Measurements from ENCODE around the gene RAB1A.
A peak's percentile ranks its signal among the peaks of the same experiment; 100 is the strongest.
"Not testable (repeated sequence)": the region's sequence is repeated elsewhere in the genome, so short reads cannot be mapped to it uniquely, and the experiment has no call there.

The RAB1A gene

GRCh38 chr2:65158557-65158956 is 28.7 kb upstream of the RAB1A start:
- no peak for TF ChIP-seq CTCF (IDR thresholded peaks at IDR 0.05; ENCODE audit: low read depth, low read length, missing control alignments)
- Histone ChIP-seq H3K27me3 (replicated peaks) (no peaks in the 10 kb centered on the region), H3K27ac (no peak overlapping the region), H3K4me3 (ENCODE audit: low read depth, low read length) (no peak overlapping the region), H3K36me3 (replicated peaks) (no peaks in the 10 kb centered on the region)
- in situ Hi-C loops (cut with HindIII; ENCODE audit: low pct_ligation_motif_present, low sequenced_read_pairs): no loop called here
- DNase-seq: no peak

GRCh38 chr2:65157856-65158255 is 27.9 kb upstream of the RAB1A start:
- in situ Hi-C loops (cut with HindIII; ENCODE audit: low pct_ligation_motif_present, low sequenced_read_pairs); H3K27me3 ChIP-seq (replicated peaks); H3K4me3 ChIP-seq (ENCODE audit: low read depth, low read length); H3K27ac ChIP-seq; H3K36me3 ChIP-seq (replicated peaks): not testable (repeated sequence)
- DNase-seq: peak; percentile 10

- H3K4me3 ChIP-seq (ENCODE audit: low read depth, low read length): no peak overlapping the region
- no peak for TF ChIP-seq CTCF (IDR thresholded peaks at IDR 0.05; ENCODE audit: low read depth, low read length, missing control alignments)
- H3K27ac ChIP-seq: no peak overlapping the region
- in situ Hi-C loops (cut with HindIII; ENCODE audit: low pct_ligation_motif_present, low sequenced_read_pairs): no loop called here
- no peaks in the 10 kb centered on the region for H3K36me3 ChIP-seq (replicated peaks)
- DNase-seq: no peak
- no peaks in the 10 kb centered on the region for H3K27me3 ChIP-seq (replicated peaks)
These were observed 26.1 kb upstream of the RAB1A start for GRCh38 chr2:65156041-65156440.

- no peak overlapping the region for H3K27ac ChIP-seq
- in situ Hi-C loops (cut with HindIII; ENCODE audit: low pct_ligation_motif_present, low sequenced_read_pairs): no loop called here
- no peaks in the 10 kb centered on the region for H3K27me3 ChIP-seq (replicated peaks)
- no peak for DNase-seq
- no peak overlapping the region for H3K4me3 ChIP-seq (ENCODE audit: low read depth, low read length)
- no peaks in the 10 kb centered on the region for H3K36me3 ChIP-seq (replicated peaks)
- TF ChIP-seq CTCF (IDR thresholded peaks at IDR 0.05; ENCODE audit: low read depth, low read length, missing control alignments): no peak
These were observed 23.6 kb upstream of the RAB1A start for GRCh38 chr2:65153515-65153914.

GRCh38 chr2:65146078-65146477 is 16.2 kb upstream of the RAB1A start:
- H3K36me3 ChIP-seq (replicated peaks): no peaks in the 10 kb centered on the region
- no peak overlapping the region for H3K27ac ChIP-seq
- in situ Hi-C loops (cut with HindIII; ENCODE audit: low pct_ligation_motif_present, low sequenced_read_pairs): no loop called here
- TF ChIP-seq CTCF (IDR thresholded peaks at IDR 0.05; ENCODE audit: low read depth, low read length, missing control alignments): no peak
- no peaks in the 10 kb centered on the region for H3K27me3 ChIP-seq (replicated peaks)
- no peak for DNase-seq
- H3K4me3 ChIP-seq (ENCODE audit: low read depth, low read length): no peak overlapping the region

- no peak for DNase-seq
- in situ Hi-C loops (cut with HindIII; ENCODE audit: low pct_ligation_motif_present, low sequenced_read_pairs): no loop called here
- TF ChIP-seq CTCF (IDR thresholded peaks at IDR 0.05; ENCODE audit: low read depth, low read length, missing control alignments): no peak
- Histone ChIP-seq H3K27me3 (replicated peaks) (no peaks in the 10 kb centered on the region), H3K27ac (no peak overlapping the region), H3K36me3 (replicated peaks) (no peaks in the 10 kb centered on the region), H3K4me3 (ENCODE audit: low read depth, low read length) (no peak overlapping the region)
These were observed 14.7 kb upstream of the RAB1A start for GRCh38 chr2:65144571-65144970.

Measured in brain microvascular endothelial cell (primary cell).